Measurements from ENCODE around the gene GOLGA3.
"Not testable (repeated sequence)": the region's sequence is repeated elsewhere in the genome, so short reads cannot be mapped to it uniquely, and the experiment has no call there.

The GOLGA3 gene

GRCh38 chr12:132814232-132814631 is 14.4 kb downstream of the GOLGA3 start:
- DNase-seq (ENCODE audit: low read depth) = no peak

GRCh38 chr12:132813443-132813842 is 15.2 kb downstream of the GOLGA3 start:
- no peak for DNase-seq (ENCODE audit: low read depth)

- no peak for DNase-seq (ENCODE audit: low read depth)
These were observed 15.9 kb downstream of the GOLGA3 start for GRCh38 chr12:132812631-132813305.

- DNase-seq (ENCODE audit: low read depth) = not testable (repeated sequence)
These were observed 19.3 kb downstream of the GOLGA3 start for GRCh38 chr12:132809391-132809790.

- DNase-seq (ENCODE audit: low read depth) = no peak
These were observed 21.2 kb downstream of the GOLGA3 start for GRCh38 chr12:132807295-132808092.

GRCh38 chr12:132806857-132807256 is 21.8 kb downstream of the GOLGA3 start:
- DNase-seq (ENCODE audit: low read depth) = no peak

GRCh38 chr12:132804426-132804861 is 24.2 kb downstream of the GOLGA3 start:
- DNase-seq (ENCODE audit: low read depth) = no peak

GRCh38 chr12:132803888-132804287 is 24.8 kb downstream of the GOLGA3 start:
- DNase-seq (ENCODE audit: low read depth) = no peak

GRCh38 chr12:132803125-132803524 is 25.5 kb downstream of the GOLGA3 start:
- no peak for DNase-seq (ENCODE audit: low read depth)

GRCh38 chr12:132801741-132802140 is 26.9 kb downstream of the GOLGA3 start:
- DNase-seq (ENCODE audit: low read depth) = no peak

- DNase-seq (ENCODE audit: low read depth) = no peak
These were observed 29.8 kb downstream of the GOLGA3 start for GRCh38 chr12:132798836-132799235.

GRCh38 chr12:132797820-132798570 is 30.7 kb downstream of the GOLGA3 start:
- no peak for DNase-seq (ENCODE audit: low read depth)

- DNase-seq (ENCODE audit: low read depth) = no peak
These were observed 32.8 kb downstream of the GOLGA3 start for GRCh38 chr12:132795847-132796246.

GRCh38 chr12:132791940-132792339 is 36.7 kb downstream of the GOLGA3 start:
- DNase-seq (ENCODE audit: low read depth) = not testable (repeated sequence)

- no peak for DNase-seq (ENCODE audit: low read depth)
These were observed 39.6 kb downstream of the GOLGA3 start for GRCh38 chr12:132789099-132789471.

- no peak for DNase-seq (ENCODE audit: low read depth)
These were observed 40.1 kb downstream of the GOLGA3 start for GRCh38 chr12:132788375-132789098.

GRCh38 chr12:132787877-132788276 is 40.8 kb downstream of the GOLGA3 start:
- no peak for DNase-seq (ENCODE audit: low read depth)

GRCh38 chr12:132786192-132786591 is 42.5 kb downstream of the GOLGA3 start:
- no peak for DNase-seq (ENCODE audit: low read depth)

- no peak for DNase-seq (ENCODE audit: low read depth)
These were observed 44.1 kb downstream of the GOLGA3 start for GRCh38 chr12:132784580-132784979.

- DNase-seq (ENCODE audit: low read depth) = no peak
These were observed 44.6 kb downstream of the GOLGA3 start for GRCh38 chr12:132783917-132784531.

GRCh38 chr12:132781938-132782337 is 46.7 kb downstream of the GOLGA3 start:
- DNase-seq (ENCODE audit: low read depth) = no peak
